Aorta (tissue), 5 donors: Measurements from ENCODE around the gene ZNF598. TPM values are rescaled to one million over a fixed set of nuclear protein-coding genes. Genes with fewer than 3 reads are reported as not detected.

Experiments used
- ATAC-seq: fragments of 200-7000 bp; cut with Tn5 transposase; one replicate; pipeline ENCODE4 v1.9.1; 2022; ENCODE audit warnings: moderate library complexity; ENCODE audit not compliant: low FRiP score
- DNase-seq, 2 donors: peaks; one replicate each; pipeline ENCODE4 v3.0.0-alpha.2; 2020
- H3K27ac ChIP-seq, 2 donors: one replicate each; pipeline ENCODE4 v1.5.1; 2013; ENCODE audit warnings: low read length in 2 of 2, mild to moderate bottlenecking in 2 of 2, moderate library complexity in 2 of 2, control low read depth in 1 of 2, inconsistent platforms in 1 of 2, low read depth in 1 of 2
- H3K27me3 ChIP-seq, 2 donors: one replicate each; pipeline ENCODE4 v1.6.1; 2013; ENCODE audit warnings: control low read depth in 1 of 2, low read length in 1 of 2, mild to moderate bottlenecking in 1 of 2, moderate library complexity in 1 of 2; ENCODE audit not compliant: insufficient read depth in 2 of 2, control insufficient read depth in 1 of 2
- H3K36me3 ChIP-seq, 2 donors: one replicate each; pipeline ENCODE4 v1.6.1; 2013; ENCODE audit warnings: control low read depth in 1 of 2, low read length in 1 of 2, mild to moderate bottlenecking in 1 of 2; ENCODE audit not compliant: insufficient read depth in 2 of 2, control insufficient read depth in 1 of 2
- H3K4me1 ChIP-seq, 2 donors: one replicate each; pipeline ENCODE4 v1.6.1; 2013; ENCODE audit warnings: low read length in 2 of 2, control low read depth in 1 of 2, mild to moderate bottlenecking in 1 of 2, moderate library complexity in 1 of 2; ENCODE audit not compliant: insufficient read depth in 2 of 2, control insufficient read depth in 1 of 2
- H3K4me3 ChIP-seq, 2 donors: one replicate each; pipeline ENCODE4 v1.5.1; 2013; ENCODE audit warnings: low read length in 2 of 2, control low read depth in 1 of 2, mild to moderate bottlenecking in 1 of 2
- H3K9me3 ChIP-seq: one replicate; pipeline ENCODE4 v1.6.1; 2013; ENCODE audit warnings: mild to moderate bottlenecking, low read length; ENCODE audit not compliant: control insufficient read depth
- WGBS, 2 donors: extraction: QIAGEN DNeasy Blood & Tissue Kit; methylation state at CpG; one replicate each; pipeline ENCODE4 v1.1.7; 2013; 5-methylcytosine and 5-hydroxymethylcytosine counted together
- intact Hi-C, 2 donors: fragments of 100-400 bp; cut with DNase I; formaldehyde crosslinking; loops; one replicate each; pipeline versions ENCODE4 v1.14.2 to v1.15.0; 2022
- polyA plus RNA-seq, 2 donors: library from polyadenylated mRNA; stranded (reverse); fragments of 200-250 nt; gene quantifications; one replicate each; pipeline ENCODE4 v1.2.3, GENCODE V29; 2013
- total RNA-seq, 2 donors: library from RNA; stranded (reverse); fragmentation: NEBNext Ultra II Directional; extraction: Animal tissue kit (Norgen Biotek cat#: 25700); gene quantifications; one replicate each; pipeline ENCODE4 v1.2.1, GENCODE V29; 2021
- donor health status: healthy with polysubstance abuse.
- donor health status: Bipolar disorder and iron deficiency.
- donor health status: DM: no; HTN: no; CAD: no.
- donor health status: DM: no; HTN: no; CAD: no.
- donor health status: DM: yes; HTN: yes; CAD: no.

The ZNF598 gene
- total and polyA plus RNA-seq, 4 donors: 12.8 to 34.4 (median 32.0) TPM

GRCh38 chr16:2031081-2031577, 21.5 kb upstream of the ZNF598 start:
- intact Hi-C loops: no loop called here
- H3K27ac ChIP-seq: no peak overlapping the region
- no peaks in the 10 kb centered on the region for H3K4me1 ChIP-seq
- no peak for ATAC-seq
- 53 to 65% methylated on average over 10 to 11 of the region's 11 CpGs for WGBS, 2 donors
- no peaks in the 10 kb centered on the region for H3K36me3 ChIP-seq
- DNase-seq: no peak
- no peaks in the 10 kb centered on the region for H3K27me3 ChIP-seq
- H3K4me3 ChIP-seq: no peak overlapping the region
- H3K9me3 ChIP-seq: no peaks in the 10 kb centered on the region

- no peaks in the 10 kb centered on the region for H3K27me3 ChIP-seq
- no peaks in the 10 kb centered on the region for H3K4me1 ChIP-seq
- H3K36me3 ChIP-seq: no peaks in the 10 kb centered on the region
- ATAC-seq: no peak
- DNase-seq: no peak
- H3K9me3 ChIP-seq: no peaks in the 10 kb centered on the region
- H3K4me3 ChIP-seq: no peak overlapping the region
- 88 to 91% methylated on average over 11 of the region's 11 CpGs for WGBS, 2 donors
- no peak overlapping the region for H3K27ac ChIP-seq
- intact Hi-C loops: no loop called here
Measured at GRCh38 chr16:2030036-2030435, 20.4 kb upstream of the ZNF598 start.

GRCh38 chr16:2029350-2029749, 19.7 kb upstream of the ZNF598 start:
- no peaks in the 10 kb centered on the region for H3K9me3 ChIP-seq
- 79 to 81% methylated on average over 22 of the region's 22 CpGs for WGBS, 2 donors
- H3K27ac ChIP-seq: no peak overlapping the region
- ATAC-seq (no peak), DNase-seq (no peak)
- no peaks in the 10 kb centered on the region for H3K27me3 ChIP-seq
- H3K36me3 ChIP-seq: no peaks in the 10 kb centered on the region
- no peak overlapping the region for H3K4me3 ChIP-seq
- intact Hi-C loops: no loop called here
- no peaks in the 10 kb centered on the region for H3K4me1 ChIP-seq

- ATAC-seq (no peak), DNase-seq (no peak)
- intact Hi-C loops: no loop called here
- Histone ChIP-seq H3K27ac (no peak overlapping the region), H3K27me3 (no peaks in the 10 kb centered on the region), H3K36me3 (no peaks in the 10 kb centered on the region), H3K4me1 (no peaks in the 10 kb centered on the region), H3K4me3 (no peak overlapping the region), H3K9me3 (no peaks in the 10 kb centered on the region)
- WGBS, 2 donors: 85 to 89% methylated on average over 18 of the region's 18 CpGs
Measured at GRCh38 chr16:2028620-2029220, 19.1 kb upstream of the ZNF598 start.

GRCh38 chr16:2028146-2028545, 18.5 kb upstream of the ZNF598 start:
- H3K27me3 ChIP-seq: no peaks in the 10 kb centered on the region
- DNase-seq (no peak), ATAC-seq (no peak)
- H3K27ac ChIP-seq: no peak overlapping the region
- no peaks in the 10 kb centered on the region for H3K9me3 ChIP-seq
- WGBS, 2 donors: 76 to 79% methylated on average over 3 of the region's 3 CpGs
- no peaks in the 10 kb centered on the region for H3K36me3 ChIP-seq
- no peaks in the 10 kb centered on the region for H3K4me1 ChIP-seq
- H3K4me3 ChIP-seq: no peak overlapping the region
- intact Hi-C loops: no loop called here

GRCh38 chr16:2027024-2028010, 17.7 kb upstream of the ZNF598 start:
- no peak for ATAC-seq
- H3K27ac ChIP-seq: no peak overlapping the region
- no peaks in the 10 kb centered on the region for H3K4me1 ChIP-seq
- whole genome bisulfite sequencing, 2 donors: 2 to 3% methylated on average over 40 to 76 of the region's 76 CpGs
- no peak for DNase-seq
- intact Hi-C loops: no loop called here
- H3K36me3 ChIP-seq: no peaks in the 10 kb centered on the region
- no peaks in the 10 kb centered on the region for H3K9me3 ChIP-seq
- H3K27me3 ChIP-seq: no peaks in the 10 kb centered on the region
- H3K4me3 ChIP-seq: peak overlapping the region; percentile 63 to 65

DNA sequence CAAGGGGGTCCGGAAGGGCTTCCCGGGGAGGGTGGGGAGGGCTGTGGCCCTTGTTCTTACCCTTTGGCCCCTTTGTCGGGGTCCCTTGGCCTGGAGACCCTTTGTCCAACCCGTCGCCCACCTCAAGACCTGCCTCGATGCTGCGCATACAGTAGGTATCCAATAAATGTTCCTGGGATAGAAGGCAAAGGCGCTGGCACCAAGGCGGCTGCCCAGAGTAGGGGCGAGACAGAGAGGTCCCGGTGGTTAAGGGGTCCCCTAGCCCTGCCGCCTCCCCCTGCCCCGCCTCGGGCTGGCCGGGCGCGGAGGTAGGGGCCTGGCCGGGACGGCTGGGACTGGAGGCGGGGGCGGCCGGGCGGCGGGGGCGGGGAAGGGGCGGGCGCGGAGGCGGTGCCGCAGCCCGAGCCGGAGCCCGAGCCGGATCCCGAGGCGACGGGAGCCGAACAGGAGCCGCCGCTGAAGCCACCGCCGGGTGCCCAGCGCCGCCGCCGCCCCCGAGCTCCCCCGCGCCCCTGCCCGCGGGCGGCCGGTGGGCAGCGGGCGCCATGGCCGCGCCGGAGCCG, 16.9 kb upstream of the ZNF598 start, which contains the start of gene NHERF2:
NHERF2 (plus strand) TSS at position 442 of the 563 bp plus-strand sequence; CDS start at position 546, 104 bp downstream.
- ATAC-seq (no peak), DNase-seq (no peak)
- intact Hi-C loops: no loop called here
- H3K4me1 ChIP-seq: no peaks in the 10 kb centered on the region
- H3K4me3 ChIP-seq: peak within 1 kb of the TSS; percentile 63 to 65
- H3K27ac ChIP-seq: no peak within 1 kb of the TSS
- no peaks in the 10 kb centered on the region for H3K36me3 ChIP-seq
- H3K27me3 ChIP-seq: no peaks in the 10 kb centered on the region
- 7 to 13% methylated on average over 25 to 59 of the region's 59 CpGs for WGBS, 2 donors
- no peaks in the 10 kb centered on the region for H3K9me3 ChIP-seq

DNA sequence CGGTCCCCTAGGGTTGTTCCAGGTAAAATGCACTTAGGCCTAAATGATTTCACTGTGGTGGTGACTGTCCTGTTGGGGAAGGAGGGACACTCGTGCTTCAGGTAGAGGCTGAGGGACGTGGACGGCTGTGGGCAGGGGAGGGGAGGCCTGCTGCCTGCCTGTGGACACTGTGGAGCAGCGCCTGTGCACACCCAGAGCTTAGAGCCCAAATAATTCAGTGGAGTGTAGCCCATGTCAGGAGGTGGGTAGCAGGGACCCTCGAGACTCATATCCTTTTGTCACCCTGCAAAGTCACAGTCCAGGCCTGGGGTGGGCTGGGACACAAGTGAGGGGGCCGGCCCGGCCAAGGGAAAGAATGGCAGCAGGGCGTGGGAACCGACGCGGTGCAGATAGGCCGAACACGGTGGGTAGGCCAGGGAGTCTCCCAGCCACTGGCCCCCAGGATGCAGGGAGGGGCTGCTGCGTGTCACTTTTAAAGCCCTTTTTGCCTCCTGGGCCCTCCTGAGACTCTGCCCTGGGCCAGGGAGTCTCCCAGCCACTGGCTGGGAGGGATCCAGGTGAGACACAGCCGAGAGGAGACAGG, 16.3 kb upstream of the ZNF598 start:
- intact Hi-C loops: no loop called here

More for the DNA sequence above, 16.3 kb upstream of the ZNF598 start:
- Histone ChIP-seq H3K4me3 (no peak overlapping the region), H3K36me3 (no peaks in the 10 kb centered on the region), H3K9me3 (no peaks in the 10 kb centered on the region), H3K4me1 (no peaks in the 10 kb centered on the region), H3K27me3 (no peaks in the 10 kb centered on the region), H3K27ac (no peak overlapping the region)
- ATAC-seq (no peak), DNase-seq (no peak)
- WGBS, 2 donors: 74% methylated on average over 16 of the region's 16 CpGs
